HG02678 (cell line): ENCODE results near the gene MIF4GD.
A peak's percentile ranks its signal among the peaks of the same experiment; 100 is the strongest.
"Not testable (repeated sequence)": the region's sequence is repeated elsewhere in the genome, so short reads cannot be mapped to it uniquely, and the experiment has no call there.

Source experiments
- ATAC-seq: cut with Tn5 transposase; IDR thresholded peaks from one replicate; pipeline ENCODE4 v1.9.1; 2021; ENCODE audit warnings: mild to moderate bottlenecking, moderate library complexity; ENCODE audit not compliant: unreplicated experiment

The MIF4GD gene

DNA sequence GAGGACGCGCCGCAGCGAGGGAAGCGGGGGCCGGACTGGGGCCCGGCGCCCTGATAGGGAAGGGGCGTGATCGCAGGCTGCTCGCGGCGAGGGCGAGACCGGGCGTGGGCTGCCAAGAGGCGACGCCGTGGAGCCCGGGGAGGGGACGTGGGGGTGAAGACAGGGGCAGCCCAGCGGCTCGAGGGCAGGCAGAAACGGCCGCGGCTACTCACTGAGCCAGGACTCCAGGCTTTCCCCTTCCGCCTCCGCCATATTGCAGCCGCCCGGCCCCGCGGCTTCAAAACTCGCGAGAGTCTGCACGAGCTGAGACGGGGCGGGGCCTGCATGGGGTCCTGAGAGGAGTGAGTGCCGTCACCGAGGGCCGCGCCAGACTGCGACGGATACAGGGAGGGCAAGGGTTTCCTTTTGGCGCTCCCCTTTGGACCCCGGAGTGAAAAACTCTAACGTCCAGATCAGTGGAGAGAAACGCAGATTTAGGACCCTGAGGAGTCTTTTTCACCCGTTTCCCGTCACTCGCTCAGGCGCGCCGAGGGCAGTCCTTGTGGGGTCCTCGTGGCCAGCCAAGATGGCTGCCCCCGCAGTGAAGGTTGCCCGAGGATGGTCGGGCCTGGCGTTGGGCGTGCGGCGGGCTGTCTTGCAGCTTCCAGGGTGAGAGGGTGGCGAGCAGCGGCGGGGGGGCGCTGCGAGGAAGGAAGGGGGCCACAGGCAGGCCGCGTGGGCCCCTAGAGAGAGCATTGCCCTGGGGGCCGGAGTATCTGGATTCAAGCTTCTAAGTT lies 9.5 kb downstream of the MIF4GD start, which contains the start of the genes GGA3 and MRPS7:
TSS of gene GGA3 (minus strand) at position 271 of the 776 bp plus-strand sequence. CDS start at position 252, 19 bp downstream.
TSS of gene MRPS7 (plus strand) at position 544 of the 776 bp plus-strand sequence. CDS start at position 566, 22 bp downstream.
- peak; percentile 84 for ATAC-seq

DNA sequence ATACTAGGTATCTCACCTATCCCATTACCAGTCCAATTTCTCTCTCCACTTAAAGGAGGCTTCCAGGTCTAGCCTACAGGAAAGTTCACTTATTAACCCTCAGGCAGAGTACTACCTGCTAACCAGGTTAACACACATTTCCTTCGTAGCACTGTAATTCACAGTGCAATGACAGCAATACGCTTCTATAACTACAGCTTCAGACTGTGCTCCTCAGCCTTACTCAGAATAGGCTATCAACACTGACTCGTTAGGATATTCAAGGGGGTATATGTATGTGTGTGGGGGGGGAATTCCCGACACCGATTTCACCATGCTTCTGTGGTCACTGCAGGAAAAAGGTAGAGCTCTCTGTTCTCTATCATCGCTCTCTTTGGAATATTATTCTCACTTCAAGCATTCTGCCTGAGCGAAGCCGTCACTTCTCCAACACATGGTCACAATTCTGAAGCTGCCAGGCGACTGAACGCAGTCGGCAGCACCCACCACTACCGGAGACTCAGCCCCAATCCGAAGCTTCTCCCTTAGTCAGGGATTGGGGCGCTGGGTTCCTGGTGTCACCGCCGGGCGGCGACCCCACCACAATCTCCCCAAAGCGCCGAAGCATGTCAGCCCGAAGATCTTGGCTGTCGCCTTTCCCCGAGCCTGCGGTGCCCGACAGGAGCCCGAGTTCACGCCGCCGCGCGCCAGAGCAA lies 10.2 kb downstream of the MIF4GD start:
- ATAC-seq, result peak; percentile 16

DNA sequence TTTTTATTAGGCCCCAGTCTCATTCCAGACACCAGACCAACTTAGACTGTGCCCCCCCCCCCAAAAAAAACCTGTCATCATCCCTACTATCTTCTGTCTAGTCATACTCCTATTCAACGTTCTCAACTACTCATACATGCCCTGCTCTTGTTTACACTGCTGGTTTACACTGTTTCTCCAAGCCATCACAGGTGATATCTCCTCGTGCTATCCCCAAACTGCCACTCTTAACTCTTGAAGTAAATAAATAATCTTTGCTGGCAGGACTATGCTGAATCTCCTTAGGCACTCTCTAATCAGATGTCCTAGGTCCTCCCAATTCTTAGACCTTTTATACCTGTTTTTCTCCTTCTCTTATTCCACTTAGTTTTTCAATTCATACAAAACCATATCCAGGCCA lies 13.8 kb downstream of the MIF4GD start:
- ATAC-seq, result not testable (repeated sequence)

DNA sequence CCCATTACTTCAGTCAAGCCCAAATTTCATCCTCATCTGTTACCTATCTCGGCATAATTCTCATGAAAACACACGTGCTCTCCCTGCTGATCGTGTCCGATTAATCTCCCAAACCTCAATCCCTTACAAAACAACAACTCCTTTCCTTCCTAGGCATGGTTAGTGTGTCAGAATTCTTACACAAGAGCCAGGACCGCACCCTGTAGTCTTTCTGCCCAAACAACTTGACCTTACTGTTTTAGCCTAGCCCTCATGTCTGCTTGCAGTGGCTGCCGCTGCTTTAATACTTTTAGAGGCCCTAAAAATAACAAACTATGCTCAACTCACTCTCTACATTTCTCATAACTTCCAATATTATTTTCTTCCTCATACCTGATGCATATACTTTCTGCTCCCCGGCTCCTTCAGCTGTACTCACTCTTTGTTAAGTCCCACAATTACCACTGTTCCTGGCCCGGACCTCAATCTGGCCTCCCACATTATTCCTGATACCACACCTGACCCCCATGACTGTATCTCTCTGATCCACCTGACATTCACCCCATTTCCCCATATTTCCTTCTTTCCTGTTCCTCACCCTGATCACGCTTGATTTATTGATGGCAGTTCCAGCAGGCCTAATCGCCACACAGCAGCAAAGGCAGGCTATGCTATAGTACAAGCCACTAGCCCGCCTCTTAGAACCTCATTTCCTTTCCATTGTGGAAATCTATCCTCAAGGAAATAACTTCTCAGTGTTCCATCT lies 14.9 kb downstream of the MIF4GD start:
- not testable (repeated sequence) for ATAC-seq

DNA sequence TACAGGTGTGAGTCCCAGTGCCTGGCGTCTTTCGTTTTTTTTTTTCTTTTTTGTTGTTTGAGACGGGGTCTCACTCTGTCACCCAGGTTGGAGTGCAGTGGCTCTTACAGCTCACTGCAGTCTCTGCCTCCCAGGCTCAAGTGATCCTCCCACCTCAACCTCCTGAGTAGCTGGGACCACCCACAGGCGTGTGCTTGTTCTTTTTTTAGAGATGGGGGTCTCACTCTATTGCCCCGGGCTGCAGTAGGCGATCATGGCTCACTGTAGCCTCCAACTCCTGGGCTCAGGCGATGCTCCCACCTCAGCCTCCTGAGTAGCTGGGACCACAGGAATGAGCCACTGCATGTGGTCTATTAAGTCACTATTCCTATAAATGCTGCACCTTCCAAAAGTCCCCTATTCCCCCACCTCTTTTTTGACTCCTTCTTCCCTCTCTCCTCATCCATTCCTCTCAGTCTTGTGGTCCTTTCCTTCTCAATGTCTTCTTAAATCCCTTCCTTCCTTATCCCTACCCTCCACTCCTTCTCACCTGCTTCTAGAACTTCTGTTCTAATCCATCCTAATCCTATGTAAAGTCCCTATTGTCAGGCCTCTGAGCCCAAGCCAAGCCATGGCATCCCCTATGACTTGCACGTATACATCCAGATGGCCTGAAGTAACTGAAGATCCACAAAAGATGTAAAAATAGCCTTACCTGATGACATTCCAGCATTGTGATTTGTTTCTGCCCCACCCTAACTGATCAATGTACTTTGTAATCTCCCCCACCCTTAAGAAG lies 18.8 kb downstream of the MIF4GD start:
- ATAC-seq, result no peak

DNA sequence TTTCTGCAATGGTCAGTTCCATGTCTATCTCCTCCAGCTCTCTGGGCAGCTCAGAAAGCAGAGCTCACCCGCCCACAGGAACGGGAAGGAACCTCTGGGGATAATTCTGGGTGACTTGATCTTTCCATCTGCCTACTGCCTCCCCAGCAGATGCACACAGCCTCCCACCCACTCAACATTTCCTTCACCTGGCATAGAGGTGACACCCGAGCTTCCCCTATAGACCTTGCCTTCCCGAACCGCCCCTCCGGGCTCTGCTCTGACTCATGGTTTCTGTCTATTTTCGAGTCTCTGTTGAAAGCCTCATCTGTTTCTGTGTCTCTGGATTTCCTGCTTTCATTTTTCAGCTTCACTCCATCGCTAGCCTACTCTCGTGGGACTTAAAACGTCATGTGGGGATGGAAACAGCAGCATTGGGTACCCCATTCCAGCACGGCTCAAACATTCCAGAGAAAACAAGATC lies 21.0 kb downstream of the MIF4GD start:
- ATAC-seq, result peak; percentile 87

DNA sequence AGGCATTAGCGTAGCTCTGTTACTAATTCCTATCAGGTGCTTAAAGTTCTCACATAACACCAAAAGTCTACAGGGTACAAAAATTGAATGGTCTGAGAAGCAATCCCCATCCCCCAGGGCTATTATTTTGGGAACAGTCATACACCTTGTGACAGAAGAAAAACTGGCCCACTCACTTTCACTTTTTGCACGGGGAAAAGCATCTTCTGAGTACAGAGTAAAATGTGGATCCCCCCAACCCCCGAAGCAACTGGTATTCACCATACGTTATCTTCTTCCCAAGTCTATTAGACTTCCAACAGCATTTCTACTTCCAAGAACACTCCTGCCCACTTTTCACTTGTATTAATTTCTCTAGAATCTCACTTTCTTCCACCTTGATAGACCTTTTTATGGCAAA lies 21.5 kb downstream of the MIF4GD start:
- no peak for ATAC-seq

DNA sequence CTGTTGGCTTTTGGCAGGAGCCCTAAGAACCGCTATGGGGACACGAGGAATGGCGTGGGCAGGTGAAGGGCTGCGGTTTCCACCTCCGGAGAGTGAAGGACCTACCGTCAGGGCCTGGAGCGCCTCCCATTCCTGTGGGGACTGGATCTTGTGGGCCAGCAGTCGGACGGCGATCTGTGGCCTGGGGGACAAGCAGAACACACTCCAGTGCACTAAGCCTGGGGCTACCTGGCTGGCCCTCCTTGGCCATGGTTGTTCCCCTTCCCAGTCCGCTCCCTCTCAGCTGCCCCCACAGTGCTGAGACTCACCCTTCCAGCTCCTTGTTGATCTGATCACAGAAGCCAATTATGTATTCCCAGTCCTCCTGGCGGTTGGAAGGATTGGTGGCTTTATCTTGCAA lies 24.6 kb downstream of the MIF4GD start:
- no peak for ATAC-seq

DNA sequence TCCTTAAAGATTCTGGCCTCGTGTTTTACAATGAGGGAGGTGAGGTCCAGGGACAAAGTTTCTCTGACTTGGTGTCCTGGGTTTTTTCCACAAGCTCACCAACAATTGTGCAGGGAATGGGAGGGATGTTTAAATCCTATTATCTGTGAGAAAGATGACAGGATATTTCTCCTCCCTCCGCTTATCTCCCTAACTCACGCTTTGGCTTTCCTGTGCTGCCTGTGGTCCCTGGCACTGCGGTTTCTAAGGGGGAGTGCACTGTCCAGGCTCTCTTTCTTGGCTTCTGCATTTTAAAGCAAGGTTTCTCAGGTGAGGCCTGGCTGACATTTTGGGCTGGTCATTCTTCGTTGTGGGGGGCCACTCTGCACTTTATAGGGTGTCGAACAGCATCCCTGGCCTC lies 26.0 kb downstream of the MIF4GD start:
- ATAC-seq, result no peak

DNA sequence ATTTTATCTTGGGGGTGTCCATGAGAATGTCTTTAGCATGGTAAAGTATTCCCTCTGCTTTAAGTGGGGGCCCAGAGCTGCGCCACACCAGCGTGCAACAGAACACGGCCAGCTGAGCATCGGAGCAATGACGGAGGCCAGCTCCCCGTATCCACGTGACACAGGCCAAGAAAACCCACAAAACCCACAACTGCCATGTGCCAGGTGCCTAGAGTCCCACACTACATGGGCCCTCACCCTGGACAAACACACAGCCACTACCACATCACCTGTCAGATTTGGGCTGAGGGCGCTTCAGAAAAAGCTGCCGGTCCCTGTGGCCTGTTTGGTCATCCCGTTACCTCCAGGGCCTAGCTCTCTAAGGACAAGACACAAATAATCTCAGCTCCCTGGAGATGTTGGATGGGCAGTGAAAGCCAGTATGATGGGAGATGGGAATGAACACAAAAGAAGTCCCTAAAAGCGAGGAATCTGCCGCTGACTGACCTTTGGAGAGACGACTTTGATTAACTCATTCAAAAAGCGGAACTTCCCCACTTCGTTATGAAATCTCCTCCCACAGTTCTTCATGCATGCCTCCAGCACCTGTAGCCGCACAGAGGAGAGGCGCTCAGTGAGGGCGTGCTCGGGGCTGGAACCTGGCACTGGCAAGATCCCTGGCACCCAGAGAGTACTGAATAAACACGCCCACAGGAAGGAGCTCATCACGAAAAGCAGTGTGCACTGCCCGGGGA lies 26.7 kb downstream of the MIF4GD start:
- ATAC-seq, result no peak

DNA sequence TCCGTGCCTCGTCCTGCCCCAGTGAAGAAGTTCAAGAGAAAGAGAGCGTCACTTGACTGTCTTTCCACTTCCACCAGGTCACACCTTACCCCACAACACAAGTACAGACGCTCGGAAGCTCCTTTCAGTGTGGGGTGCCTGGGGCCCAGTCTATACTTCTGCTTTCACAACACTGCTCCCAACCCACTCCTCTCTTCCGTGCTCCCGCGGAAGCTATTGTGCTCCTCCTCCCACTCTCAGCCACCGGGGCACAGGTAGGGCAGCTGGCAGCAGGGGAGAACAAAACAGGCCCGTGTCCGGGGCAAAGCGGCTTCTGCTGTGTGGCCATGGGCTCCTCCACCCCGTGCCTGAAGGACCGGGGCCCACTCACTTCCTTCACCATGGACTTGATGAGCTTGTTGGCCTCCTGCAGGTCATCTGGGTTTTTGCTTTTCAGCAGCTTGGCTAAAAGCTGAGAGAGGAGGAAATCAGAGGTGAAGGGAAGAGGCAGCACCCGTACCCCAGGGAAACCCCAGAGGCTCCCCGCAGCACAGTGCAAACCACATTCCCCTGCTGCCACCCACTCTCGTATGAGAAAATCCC lies 28.5 kb downstream of the MIF4GD start:
- ATAC-seq, result no peak

DNA sequence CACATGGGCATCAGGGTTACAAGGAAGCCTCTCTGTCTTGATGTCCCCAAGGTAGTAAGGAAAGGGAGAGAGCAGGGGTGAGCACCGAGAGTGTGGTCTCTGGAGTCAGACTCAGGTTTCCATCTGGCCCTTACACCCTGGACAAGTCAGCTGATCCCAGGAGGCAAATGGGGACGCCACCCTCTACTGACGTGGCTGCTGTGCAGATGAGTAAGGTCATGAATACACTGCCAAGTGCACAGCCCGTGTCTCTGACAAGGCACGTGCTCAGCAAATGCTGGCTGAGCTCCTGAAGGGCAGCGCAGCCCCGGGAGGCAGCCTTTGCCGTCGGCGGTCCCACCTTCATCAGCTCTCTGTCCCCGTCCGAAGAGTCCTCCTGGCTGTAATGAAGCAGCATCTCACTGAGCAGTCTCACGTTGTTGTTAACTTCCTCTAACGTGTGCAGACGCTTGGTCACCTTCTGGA lies 29.0 kb downstream of the MIF4GD start:
- no peak for ATAC-seq

DNA sequence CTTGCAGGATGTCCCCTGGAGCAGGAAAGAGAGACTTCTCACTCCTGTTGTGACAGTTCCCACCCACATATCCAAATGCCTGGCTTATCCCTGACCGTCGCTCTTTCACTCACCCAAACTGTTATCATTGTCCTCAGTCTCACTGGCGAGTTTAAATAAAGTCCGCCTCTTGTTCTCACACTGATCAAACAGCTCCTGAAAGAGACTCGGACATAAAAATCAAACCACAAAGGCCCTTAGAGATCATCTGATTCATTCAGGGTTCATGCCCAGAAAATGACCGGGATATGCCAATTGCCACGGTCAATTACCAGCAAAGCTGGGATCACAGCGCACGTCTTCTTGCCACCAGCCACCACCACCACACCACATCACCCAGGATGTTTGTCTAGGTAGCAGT lies 29.5 kb downstream of the MIF4GD start:
- no peak for ATAC-seq

DNA sequence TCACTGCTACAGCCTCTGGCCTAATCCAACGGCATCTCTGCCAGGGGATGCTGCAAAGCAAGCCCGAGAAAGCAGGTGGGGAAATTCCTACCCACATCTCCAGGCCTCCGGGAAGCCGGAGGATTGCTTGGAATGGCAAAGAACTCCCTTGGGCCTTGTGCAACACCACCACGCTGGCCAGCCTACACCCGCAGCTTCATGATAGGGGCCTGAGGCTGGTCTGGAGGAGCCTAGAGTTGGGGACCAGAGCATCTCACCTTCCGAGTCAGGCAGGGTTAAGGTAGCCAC lies 29.9 kb downstream of the MIF4GD start:
- ATAC-seq, result no peak

DNA sequence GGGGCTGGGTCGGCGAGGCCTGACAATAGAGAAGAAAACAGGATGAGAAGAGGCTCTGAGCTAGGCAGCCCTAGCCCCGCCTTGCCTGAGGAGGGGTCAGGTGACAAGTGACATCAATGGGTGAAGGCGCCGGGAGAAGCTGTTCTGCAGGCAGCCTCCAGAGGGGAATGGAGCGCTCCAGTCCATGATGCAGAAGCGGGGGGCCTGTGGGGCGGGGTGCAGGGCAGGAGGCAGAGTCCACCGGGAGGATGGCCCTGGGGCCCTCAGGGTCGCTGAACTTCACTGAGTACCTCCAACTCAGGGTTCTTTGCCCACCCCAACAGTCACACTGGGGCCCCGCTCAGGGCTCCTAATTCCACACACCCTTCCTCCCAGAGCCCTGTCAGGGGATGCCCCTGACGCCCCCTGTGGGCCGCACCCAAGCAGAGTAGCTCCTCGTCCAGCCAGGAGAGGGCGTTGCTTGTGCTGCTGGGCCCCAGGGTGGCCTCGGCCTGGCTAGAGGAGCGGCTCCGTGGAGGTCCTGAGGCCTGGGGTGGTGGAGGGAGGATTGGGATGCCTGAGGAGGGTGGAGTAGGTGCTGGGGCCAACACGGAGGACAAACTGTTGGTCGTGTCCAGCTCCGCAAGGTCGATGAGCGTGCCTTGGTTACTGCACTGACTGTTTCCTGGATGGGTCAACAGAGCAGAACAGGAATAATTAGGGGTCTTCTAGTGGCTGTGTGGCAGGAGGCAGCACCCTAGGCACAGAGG lies 30.5 kb downstream of the MIF4GD start:
- no peak for ATAC-seq

DNA sequence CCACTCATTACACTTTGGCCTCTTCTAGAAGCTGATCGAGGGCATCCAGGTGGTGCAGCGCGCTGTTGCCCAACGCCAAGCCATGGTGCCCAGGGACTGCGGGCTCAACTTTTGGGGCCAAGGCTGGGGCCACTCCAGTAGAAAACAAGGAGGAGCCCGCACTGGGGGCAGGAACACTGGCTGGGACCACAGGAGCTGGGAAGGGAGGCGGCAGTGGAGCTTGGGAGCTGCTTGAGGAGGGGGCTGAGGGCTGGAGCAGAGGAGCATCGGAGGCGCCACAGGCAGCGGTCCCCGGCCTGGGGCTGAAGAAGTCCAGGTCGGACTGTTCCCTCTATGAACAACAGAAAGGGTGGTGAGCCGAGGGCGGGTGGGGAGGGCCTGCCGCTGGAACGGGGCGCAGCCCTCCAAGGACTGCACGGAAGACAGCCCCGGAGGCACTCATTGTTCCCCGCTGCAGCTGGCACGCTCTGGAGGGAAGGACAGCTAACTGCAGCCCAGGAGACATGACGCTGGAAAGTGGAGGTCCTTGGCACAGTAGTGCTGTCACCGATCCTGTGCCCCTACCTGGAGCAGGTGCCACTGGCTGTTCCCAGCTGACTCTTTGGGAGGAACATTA lies 31.1 kb downstream of the MIF4GD start:
- no peak for ATAC-seq

DNA sequence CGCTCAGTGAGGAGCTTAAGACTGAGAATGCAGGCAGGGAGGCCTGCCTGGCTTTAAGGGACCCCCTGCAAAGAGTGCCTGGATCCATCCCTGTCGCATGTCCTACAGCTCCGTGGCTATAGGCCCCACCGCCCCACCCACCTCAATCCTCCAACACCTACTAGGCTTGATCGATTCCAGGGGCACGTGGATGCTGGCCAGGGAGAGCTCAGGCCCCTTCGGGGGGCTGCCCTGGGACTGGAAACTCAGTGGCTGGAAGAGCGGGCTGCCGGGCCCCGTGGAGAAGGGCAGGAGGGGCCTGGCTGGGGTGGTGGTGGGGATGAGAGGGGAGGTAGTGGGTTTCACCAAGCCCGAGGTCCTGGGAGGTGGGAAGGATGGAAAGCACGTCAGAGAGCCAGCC lies 31.8 kb downstream of the MIF4GD start:
- ATAC-seq, result no peak

DNA sequence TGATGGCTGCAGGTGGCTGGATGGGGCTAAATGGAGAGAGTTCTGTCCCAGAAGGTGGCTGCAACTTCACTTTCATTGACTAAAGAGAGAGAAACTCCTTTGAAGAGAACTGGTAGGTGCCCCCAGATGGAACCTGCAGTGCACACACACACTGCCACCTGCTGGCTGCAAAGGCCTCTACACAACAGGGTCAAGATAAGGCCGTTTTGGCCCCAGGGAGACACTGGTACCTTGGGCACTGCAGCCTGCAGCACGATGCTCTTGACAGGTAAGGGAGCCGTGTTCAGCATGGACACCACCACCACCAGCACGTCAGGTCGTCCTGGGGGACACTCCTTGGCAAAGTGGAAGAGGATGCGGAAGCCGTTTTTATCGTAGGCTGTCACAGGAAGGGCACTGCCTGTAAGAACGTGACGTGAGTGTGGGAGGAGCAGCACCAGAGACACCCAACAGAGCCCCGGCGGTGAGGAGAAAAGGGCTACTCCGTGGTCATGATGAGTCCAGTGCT lies 32.3 kb downstream of the MIF4GD start:
- no peak for ATAC-seq
